ENCODE measurements around the gene BLOC1S5. TPM values are rescaled to one million over a fixed set of nuclear protein-coding genes. Genes with fewer than 3 reads are reported as not detected.

Gene BLOC1S5
- total RNA-seq, 1 experiment from 2014 or later, result 9.1 TPM

DNA sequence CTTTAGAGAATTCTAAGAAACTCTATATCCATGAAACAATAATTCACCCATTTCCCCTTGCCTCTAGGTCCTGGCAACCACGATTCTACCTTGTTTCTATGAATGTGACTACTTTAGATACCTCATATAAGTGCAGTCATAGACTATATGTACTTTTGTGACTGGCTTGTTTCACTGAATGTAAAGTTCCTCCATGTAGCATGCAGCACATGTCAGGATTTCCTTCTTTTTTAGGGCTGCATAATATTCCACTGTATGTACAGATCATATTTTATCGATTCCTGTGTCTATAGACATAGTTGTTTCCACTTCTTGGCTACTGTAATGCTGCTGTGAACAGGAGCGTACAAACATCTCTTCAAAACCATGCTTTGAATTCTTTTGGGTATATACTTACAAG is 26.5 kb upstream of the BLOC1S5 start:
- Histone ChIP-seq H3F3A (ENCODE audit: low read length, unreplicated experiment) (no peaks in the 10 kb centered on the region), H3K36me3 (ENCODE audit: low read depth, low read length) (peaks cover 63% of the 10 kb centered on the region), H3K9me2 (replicated peaks; ENCODE audit: low read length) (no peaks in the 10 kb centered on the region), H3K4me1 (ENCODE audit: insufficient read depth, low read length) (peaks cover 6% of the 10 kb centered on the region), H3K9me3 (ENCODE audit: low read length) (no peaks in the 10 kb centered on the region), H3K4me3 (ENCODE audit: low read length) (no peak overlapping the region), H2AFZ (ENCODE audit: low read length) (no peak overlapping the region), H3K4me2 (ENCODE audit: low read length) (no peak overlapping the region), H3K9ac (ENCODE audit: low read length) (no peak overlapping the region), H3K27me3 (ENCODE audit: low read length) (no peaks in the 10 kb centered on the region), H4K20me1 (ENCODE audit: low read length) (no peaks in the 10 kb centered on the region), H3K79me2 (ENCODE audit: low read length) (peaks cover 45% of the 10 kb centered on the region), H3K27ac (ENCODE audit: low read length) (no peak overlapping the region)
- CTCF ChIA-PET, result no interaction called here
- ATAC-seq (no peak), DNase-seq (no peak)
- intact Hi-C loops (cut with micrococcal nuclease), result no loop called here
- no TSS peak for BruUV-seq (replicated peaks)
- POLR2A ChIA-PET (ENCODE audit: unreplicated experiment), result no interaction called here
- TF ChIP-seq EZH2phosphoT487 (IDR thresholded peaks at IDR 0.05; ENCODE audit: borderline replicate concordance, low read length), result no peak
- TF ChIP-seq, protein P1, sequence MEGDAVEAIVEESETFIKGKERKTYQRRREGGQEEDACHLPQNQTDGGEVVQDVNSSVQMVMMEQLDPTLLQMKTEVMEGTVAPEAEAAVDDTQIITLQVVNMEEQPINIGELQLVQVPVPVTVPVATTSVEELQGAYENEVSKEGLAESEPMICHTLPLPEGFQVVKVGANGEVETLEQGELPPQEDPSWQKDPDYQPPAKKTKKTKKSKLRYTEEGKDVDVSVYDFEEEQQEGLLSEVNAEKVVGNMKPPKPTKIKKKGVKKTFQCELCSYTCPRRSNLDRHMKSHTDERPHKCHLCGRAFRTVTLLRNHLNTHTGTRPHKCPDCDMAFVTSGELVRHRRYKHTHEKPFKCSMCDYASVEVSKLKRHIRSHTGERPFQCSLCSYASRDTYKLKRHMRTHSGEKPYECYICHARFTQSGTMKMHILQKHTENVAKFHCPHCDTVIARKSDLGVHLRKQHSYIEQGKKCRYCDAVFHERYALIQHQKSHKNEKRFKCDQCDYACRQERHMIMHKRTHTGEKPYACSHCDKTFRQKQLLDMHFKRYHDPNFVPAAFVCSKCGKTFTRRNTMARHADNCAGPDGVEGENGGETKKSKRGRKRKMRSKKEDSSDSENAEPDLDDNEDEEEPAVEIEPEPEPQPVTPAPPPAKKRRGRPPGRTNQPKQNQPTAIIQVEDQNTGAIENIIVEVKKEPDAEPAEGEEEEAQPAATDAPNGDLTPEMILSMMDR (conservative IDR thresholded peaks at IDR 0.05; ENCODE audit: low read depth, low read length), result no peak
- no peak for TF ChIP-seq EZH2 (IDR thresholded peaks at IDR 0.05; ENCODE audit: low read length, unreplicated experiment)

DNA sequence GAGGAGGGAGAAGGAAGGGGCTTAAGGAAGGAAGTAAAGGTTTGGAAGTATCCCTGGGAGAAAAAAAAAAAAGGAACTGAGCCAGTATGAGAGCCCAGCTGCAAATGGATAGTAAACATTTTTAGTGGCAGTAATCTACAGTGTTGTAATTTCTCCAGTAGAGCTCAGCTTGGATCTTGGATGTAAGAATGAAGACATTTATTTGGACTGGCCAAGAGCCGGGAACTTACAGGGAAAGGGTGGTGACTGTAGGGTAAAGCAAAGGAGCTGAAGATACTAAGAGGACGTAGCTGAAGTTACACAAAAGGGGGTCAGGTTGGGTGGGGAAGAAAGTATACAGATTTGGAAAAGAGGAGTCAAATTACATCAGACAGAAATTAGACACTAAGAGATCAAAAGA is 24.7 kb upstream of the BLOC1S5 start:
- H3K9ac ChIP-seq (ENCODE audit: low read length), result no peak overlapping the region
- no peaks in the 10 kb centered on the region for H3K9me3 ChIP-seq (ENCODE audit: low read length)
- no peak overlapping the region for H2AFZ ChIP-seq (ENCODE audit: low read length)
- H3K36me3 ChIP-seq (ENCODE audit: low read depth, low read length), result peaks cover 48% of the 10 kb centered on the region
- TF ChIP-seq, protein P1 (conservative IDR thresholded peaks at IDR 0.05; ENCODE audit: low read depth, low read length), result no peak
- TF ChIP-seq EZH2phosphoT487 (IDR thresholded peaks at IDR 0.05; ENCODE audit: borderline replicate concordance, low read length), result no peak
- no peak for TF ChIP-seq EZH2 (IDR thresholded peaks at IDR 0.05; ENCODE audit: low read length, unreplicated experiment)
- no peak overlapping the region for H3K4me2 ChIP-seq (ENCODE audit: low read length)
- peaks cover 23% of the 10 kb centered on the region for H3K4me1 ChIP-seq (ENCODE audit: insufficient read depth, low read length)
- DNase-seq, result no peak
- intact Hi-C loops (cut with micrococcal nuclease), result no loop called here
- peaks cover 3% of the 10 kb centered on the region for H3F3A ChIP-seq (ENCODE audit: low read length, unreplicated experiment)
- no peak overlapping the region for H3K27ac ChIP-seq (ENCODE audit: low read length)
- H3K4me3 ChIP-seq (ENCODE audit: low read length), result no peak overlapping the region
- ATAC-seq, result no peak
- no peaks in the 10 kb centered on the region for H3K9me2 ChIP-seq (replicated peaks; ENCODE audit: low read length)
- H3K27me3 ChIP-seq (ENCODE audit: low read length), result no peaks in the 10 kb centered on the region
- no TSS peak for BruUV-seq (replicated peaks)
- POLR2A ChIA-PET (ENCODE audit: unreplicated experiment), result interaction anchor here (0.6 kb wide), 1 partner anchor 9 kb away, joined by 7 read pairs; no protein-coding TSS in a partner anchor
- CTCF ChIA-PET, result no interaction called here
- H4K20me1 ChIP-seq (ENCODE audit: low read length), result peaks cover 3% of the 10 kb centered on the region; the same call in 1 of the 2 replicates
- peaks cover 38% of the 10 kb centered on the region for H3K79me2 ChIP-seq (ENCODE audit: low read length)

DNA sequence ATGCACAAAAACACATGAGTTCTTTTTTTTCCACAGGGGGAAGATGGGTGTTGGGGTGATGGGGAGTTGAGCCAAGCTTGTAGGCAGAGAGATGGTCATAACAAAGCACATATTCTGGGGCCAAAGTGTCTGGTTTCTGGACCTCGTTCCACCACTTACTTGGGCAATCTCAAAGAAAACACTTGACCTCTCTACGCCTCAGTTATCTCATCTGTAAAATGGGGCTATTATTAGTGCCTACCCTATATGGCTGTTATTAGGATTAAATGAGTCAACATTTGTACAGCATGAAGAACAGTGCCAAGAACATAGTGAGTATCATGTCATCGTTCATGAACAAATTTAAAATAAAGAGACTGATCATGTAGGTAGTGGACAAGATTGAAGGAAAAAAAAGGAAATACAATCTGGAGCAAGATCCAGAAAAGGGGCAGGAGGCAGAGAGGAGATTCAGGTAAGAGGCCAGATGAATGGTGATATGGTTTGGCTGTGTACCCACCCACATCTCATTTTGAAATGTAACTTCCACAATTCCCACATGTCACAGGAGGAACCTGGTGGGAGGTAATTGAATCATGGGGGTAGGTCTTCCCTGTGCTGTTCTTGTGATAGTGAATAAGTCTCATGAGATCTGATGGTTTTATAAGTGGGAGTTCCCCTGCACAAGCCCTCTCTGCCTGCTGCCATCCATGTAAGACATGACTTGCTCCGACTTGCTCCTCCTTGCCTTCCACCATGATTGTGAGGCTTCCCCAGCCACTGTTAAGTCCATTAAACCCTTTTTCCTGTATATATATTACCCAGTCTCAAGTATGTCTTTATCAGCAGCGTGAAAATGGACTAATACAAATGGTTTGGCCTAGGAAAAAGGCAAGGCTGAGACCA is 23.9 kb upstream of the BLOC1S5 start:
- no peak overlapping the region for H3K9ac ChIP-seq (ENCODE audit: low read length)
- CTCF ChIA-PET, result no interaction called here
- no TSS peak for BruUV-seq (replicated peaks)
- TF ChIP-seq EZH2phosphoT487 (IDR thresholded peaks at IDR 0.05; ENCODE audit: borderline replicate concordance, low read length), result no peak
- no peak overlapping the region for H3K27ac ChIP-seq (ENCODE audit: low read length)
- peaks cover 3% of the 10 kb centered on the region; the same call in 1 of the 2 replicates for H4K20me1 ChIP-seq (ENCODE audit: low read length)
- no peak overlapping the region for H3K4me3 ChIP-seq (ENCODE audit: low read length)
- no peaks in the 10 kb centered on the region for H3K9me2 ChIP-seq (replicated peaks; ENCODE audit: low read length)
- H3K4me2 ChIP-seq (ENCODE audit: low read length), result no peak overlapping the region
- no peaks in the 10 kb centered on the region for H3K27me3 ChIP-seq (ENCODE audit: low read length)
- no peak overlapping the region for H2AFZ ChIP-seq (ENCODE audit: low read length)
- no peak for DNase-seq
- H3K4me1 ChIP-seq (ENCODE audit: insufficient read depth, low read length), result peaks cover 29% of the 10 kb centered on the region
- peaks cover 34% of the 10 kb centered on the region for H3K79me2 ChIP-seq (ENCODE audit: low read length)
- intact Hi-C loops (cut with micrococcal nuclease), result no loop called here
- no peak for ATAC-seq
- no peaks in the 10 kb centered on the region for H3K9me3 ChIP-seq (ENCODE audit: low read length)
- peaks cover 6% of the 10 kb centered on the region for H3F3A ChIP-seq (ENCODE audit: low read length, unreplicated experiment)
- POLR2A ChIA-PET (ENCODE audit: unreplicated experiment), result no interaction called here
- peaks cover 44% of the 10 kb centered on the region for H3K36me3 ChIP-seq (ENCODE audit: low read depth, low read length)
